ENCODE results near the gene PHACTR4.

- TF ChIP-seq CTCF (IDR thresholded peaks at IDR 0.05) = peak in 6 of 7 experiments; percentile 55 to 74 (median 63)
- no peak for TF ChIP-seq POLR2A (IDR thresholded peaks at IDR 0.05)
These were observed 9.8 kb upstream of the PHACTR4 start for GRCh38 chr1:28359592-28360239.
